IPS-18c (cell line): ENCODE data around the gene ESRP2.

Source experiments
- H3K4me3 ChIP-seq: 2 replicates; pipeline ENCODE4 v1.7.0; 2013; ENCODE audit warnings: low read depth, mild to moderate bottlenecking, low read length, moderate library complexity; ENCODE audit not compliant: insufficient read depth
- H3K9me3 ChIP-seq: one replicate; pipeline ENCODE4 v1.6.1; 2013; ENCODE audit warnings: mild to moderate bottlenecking, low read length, moderate library complexity; ENCODE audit not compliant: control insufficient read depth, insufficient read depth

Gene ESRP2

DNA sequence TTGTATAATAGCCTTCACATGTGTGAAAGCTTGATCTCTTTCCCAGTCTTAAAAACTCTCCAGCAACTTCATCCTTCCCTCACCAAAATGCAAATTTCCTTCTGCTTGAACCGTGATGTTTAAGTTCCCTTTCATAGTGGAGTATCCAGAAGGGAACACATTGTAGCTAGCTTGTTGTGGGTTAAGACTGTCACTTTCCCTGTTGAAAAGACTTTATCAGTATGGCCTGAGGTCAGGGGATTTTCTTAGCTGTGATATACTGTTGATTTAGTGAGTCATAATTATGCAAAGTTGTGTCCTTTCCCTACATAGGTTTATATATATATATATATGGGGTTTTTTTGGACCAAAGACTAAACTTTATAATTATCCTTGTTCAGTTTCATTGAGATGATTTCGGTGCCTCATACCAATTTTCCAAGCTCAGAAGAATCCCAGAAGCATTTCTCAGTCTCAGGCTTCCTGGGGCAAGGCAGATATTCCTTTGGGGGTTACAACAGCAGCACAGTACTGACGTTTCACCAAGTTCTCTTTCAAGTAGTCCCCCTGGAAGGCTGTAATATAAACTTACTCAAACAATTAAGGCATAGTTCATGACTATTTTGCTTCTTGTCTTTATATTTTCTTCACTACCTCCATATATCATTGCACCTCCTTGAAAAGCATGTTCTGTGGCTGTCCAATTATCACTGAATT, 35.7 kb downstream of the ESRP2 start:
- H3K9me3 ChIP-seq: peaks cover 2% of the 10 kb centered on the region

GRCh38 chr16:68197250-68197649, 38.7 kb downstream of the ESRP2 start:
- H3K4me3 ChIP-seq: no peak overlapping the region
- H3K9me3 ChIP-seq: peaks cover 2% of the 10 kb centered on the region

More for the DNA sequence above, 35.7 kb downstream of the ESRP2 start:
- no peak overlapping the region for H3K4me3 ChIP-seq

- H3K4me3 ChIP-seq: no peak overlapping the region
- peaks cover 2% of the 10 kb centered on the region for H3K9me3 ChIP-seq
Measured at GRCh38 chr16:68194251-68194650, 41.7 kb downstream of the ESRP2 start.

- Histone ChIP-seq H3K9me3 (no peaks in the 10 kb centered on the region), H3K4me3 (no peak overlapping the region)
Measured at GRCh38 chr16:68190736-68191510, 45.0 kb downstream of the ESRP2 start.

GRCh38 chr16:68190081-68190480, 45.8 kb downstream of the ESRP2 start:
- no peak overlapping the region for H3K4me3 ChIP-seq

GRCh38 chr16:68188170-68188569, 47.8 kb downstream of the ESRP2 start:
- Histone ChIP-seq H3K9me3 (no peaks in the 10 kb centered on the region), H3K4me3 (no peak overlapping the region)

More at GRCh38 chr16:68190081-68190480, 45.8 kb downstream of the ESRP2 start:
- H3K9me3 ChIP-seq: no peaks in the 10 kb centered on the region

GRCh38 chr16:68187505-68187904, 48.4 kb downstream of the ESRP2 start:
- no peaks in the 10 kb centered on the region for H3K9me3 ChIP-seq
- no peak overlapping the region for H3K4me3 ChIP-seq

GRCh38 chr16:68186877-68187276, 49.0 kb downstream of the ESRP2 start:
- H3K4me3 ChIP-seq: no peak overlapping the region
- no peaks in the 10 kb centered on the region for H3K9me3 ChIP-seq

DNA sequence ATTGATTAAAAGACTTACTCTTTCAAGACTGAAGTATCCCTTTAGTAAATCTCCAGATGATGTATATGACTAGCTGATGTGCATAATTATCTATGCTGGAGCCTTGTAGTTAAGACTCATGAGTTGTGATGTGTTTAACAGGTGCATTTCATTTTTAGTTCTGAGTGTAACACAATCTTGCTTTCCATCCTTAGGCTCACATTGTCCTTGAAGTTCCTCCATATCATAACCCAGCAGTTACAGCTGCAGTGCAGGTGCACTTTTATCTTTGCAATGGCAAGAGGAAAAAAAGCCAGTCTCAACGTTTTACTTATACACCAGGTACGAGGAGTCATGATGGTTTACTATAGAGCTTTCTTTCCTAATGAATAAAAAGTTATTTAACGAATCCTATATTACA, 52.9 kb downstream of the ESRP2 start:
- no peaks in the 10 kb centered on the region for H3K9me3 ChIP-seq
- no peak overlapping the region for H3K4me3 ChIP-seq

- no peaks in the 10 kb centered on the region for H3K9me3 ChIP-seq
- no peak overlapping the region for H3K4me3 ChIP-seq
Measured at GRCh38 chr16:68179855-68180254, 56.1 kb downstream of the ESRP2 start.

DNA sequence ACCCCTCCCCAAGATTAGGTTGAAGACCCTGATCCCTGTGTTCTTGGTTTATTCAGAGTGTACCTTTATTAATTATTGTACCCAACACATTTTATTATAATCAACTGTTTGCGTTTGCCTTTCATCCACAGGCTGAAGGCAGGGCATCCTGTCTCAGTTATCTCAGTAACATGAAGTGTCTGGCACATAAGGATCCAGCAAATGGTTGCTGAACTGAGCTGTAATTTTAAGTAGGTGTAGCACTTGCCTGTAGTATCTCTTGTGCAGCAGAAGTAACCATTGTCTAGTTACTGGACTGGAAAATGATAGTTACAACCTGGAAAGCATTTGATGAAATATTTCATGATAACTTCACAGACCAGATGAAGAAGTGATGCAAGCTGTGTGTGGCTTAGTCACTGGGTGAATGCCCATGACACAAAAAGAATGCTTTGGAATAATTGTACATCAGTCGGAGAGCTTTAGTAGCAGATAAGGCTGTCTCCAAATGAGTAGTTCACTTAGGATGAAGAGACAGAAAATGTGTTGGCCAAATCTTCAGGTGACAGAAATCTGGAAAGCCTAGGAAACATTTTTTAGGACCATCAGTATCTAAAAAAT, 56.6 kb downstream of the ESRP2 start:
- no peak overlapping the region for H3K4me3 ChIP-seq

More for the DNA sequence above, 56.6 kb downstream of the ESRP2 start:
- no peaks in the 10 kb centered on the region for H3K9me3 ChIP-seq
